WTC11 (cell line): ENCODE results near the gene STX18. TPM values are rescaled to one million over a fixed set of nuclear protein-coding genes. Genes with fewer than 3 reads are reported as not detected.

Experiments used
- ATAC-seq: fragments of 200-7000 bp; cut with Tn5 transposase; 2 replicates; pipeline ENCODE4 v1.10.0; 2021; ENCODE audit warnings: mild to moderate bottlenecking, moderate library complexity
- CTCF ChIA-PET: fragments of 300-600 bp; sonication (Branson Sonifier 250); formaldehyde crosslinking; loops from one replicate; lab custom pipeline; 2021; ENCODE audit warnings: antibody characterized with exemption; lab: Charles Lee
- POLR2A ChIA-PET: fragments of 350-600 bp; sonication (Branson Sonifier 250); formaldehyde crosslinking; loops from one replicate; lab custom pipeline; 2021; ENCODE audit warnings: antibody characterized with exemption; lab: Charles Lee
- DNase-seq: peaks from one replicate; pipeline ENCODE4 v3.0.0; 2021; ENCODE audit warnings: low spot score
- H3K27ac Mint-ChIP-seq: 2 replicates; pipeline ENCODE4 v1.8.0; 2021; ENCODE audit warnings: mixed read lengths
- H3K27me3 Mint-ChIP-seq: 2 replicates; pipeline ENCODE4 v1.8.0; 2021; ENCODE audit warnings: low read depth, mild to moderate bottlenecking, moderate library complexity, mixed read lengths
- H3K36me3 Mint-ChIP-seq: 2 replicates; pipeline ENCODE4 v1.8.0; 2021; ENCODE audit warnings: mixed read lengths
- H3K4me1 Mint-ChIP-seq: 2 replicates; pipeline ENCODE4 v1.8.0; 2022; ENCODE audit warnings: mixed read lengths
- H3K4me3 Mint-ChIP-seq: 2 replicates; pipeline ENCODE4 v1.8.0; 2021; ENCODE audit warnings: mild to moderate bottlenecking, moderate library complexity, mixed read lengths
- H3K9me3 Mint-ChIP-seq: 2 replicates; pipeline ENCODE4 v1.8.0; 2021; ENCODE audit warnings: mixed read lengths
- ATF6 ChIP-seq: sonication (generic); formaldehyde crosslinking; IDR thresholded peaks from 2 replicates; pipeline ENCODE4 v1.8.1; 2023; ENCODE audit warnings: mild to moderate bottlenecking, missing genetic modification reagents
- E2F4 ChIP-seq: sonication (generic); formaldehyde crosslinking; IDR thresholded peaks from 2 replicates; pipeline ENCODE4 v1.8.1; 2022; ENCODE audit warnings: low read depth, mild to moderate bottlenecking, moderate library complexity, missing genetic modification reagents, borderline replicate concordance
- ELF4 ChIP-seq: sonication (generic); formaldehyde crosslinking; IDR thresholded peaks from 2 replicates; pipeline ENCODE4 v1.8.1; 2022; ENCODE audit warnings: low read depth, mild to moderate bottlenecking, moderate library complexity, missing genetic modification reagents
- ESRRA ChIP-seq: sonication (generic); formaldehyde crosslinking; IDR thresholded peaks from 2 replicates; pipeline ENCODE4 v1.8.1; 2022; ENCODE audit warnings: mild to moderate bottlenecking, missing genetic modification reagents, borderline replicate concordance
- FOXP4 ChIP-seq: sonication (generic); formaldehyde crosslinking; IDR thresholded peaks from 2 replicates; pipeline ENCODE4 v1.8.0; 2022; ENCODE audit warnings: mild to moderate bottlenecking, missing genetic modification reagents
- GRHL2 ChIP-seq: fragments of 250-450 bp; sonication (Bioruptor Pico); IDR thresholded peaks from 2 replicates; pipeline ENCODE4 v1.8.0; 2022; ENCODE audit warnings: mild to moderate bottlenecking, moderate library complexity; ENCODE audit not compliant: insufficient replicate concordance, severe bottlenecking
- GTF2I ChIP-seq: fragments of 250-450 bp; sonication (Bioruptor Pico); conservative IDR thresholded peaks from 2 replicates; pipeline ENCODE4 v1.4.0; 2021; ENCODE audit warnings: mild to moderate bottlenecking
- HMGXB4 ChIP-seq: sonication (generic); formaldehyde crosslinking; IDR thresholded peaks from 2 replicates; pipeline ENCODE4 v1.8.1; 2023; ENCODE audit warnings: mild to moderate bottlenecking, moderate library complexity, missing genetic modification reagents
- IRF1 ChIP-seq: sonication (generic); formaldehyde crosslinking; IDR thresholded peaks from 2 replicates; pipeline ENCODE4 v1.8.0; 2023; ENCODE audit warnings: missing genetic modification reagents
- JAZF1 ChIP-seq: fragments of 250-450 bp; sonication (Bioruptor Pico); IDR thresholded peaks from 2 replicates; pipeline ENCODE4 v1.9.0; 2021; ENCODE audit warnings: moderate library complexity, mild to moderate bottlenecking, inconsistent platforms
- JUN ChIP-seq: sonication (generic); formaldehyde crosslinking; IDR thresholded peaks from 2 replicates; pipeline ENCODE4 v1.8.0; 2023; ENCODE audit warnings: mild to moderate bottlenecking, missing genetic modification reagents
- NFATC4 ChIP-seq: fragments of 250-450 bp; sonication (Bioruptor Pico); IDR thresholded peaks from 2 replicates; pipeline ENCODE4 v1.9.0; 2021; ENCODE audit warnings: mild to moderate bottlenecking
- OVOL2 ChIP-seq: fragments of 250-450 bp; sonication (Bioruptor Pico); IDR thresholded peaks from 2 replicates; pipeline ENCODE4 v1.9.0; 2021; ENCODE audit warnings: mild to moderate bottlenecking, borderline replicate concordance
- RELA ChIP-seq: sonication (generic); formaldehyde crosslinking; IDR thresholded peaks from 2 replicates; pipeline ENCODE4 v1.8.1; 2022; ENCODE audit warnings: missing genetic modification reagents, mild to moderate bottlenecking, borderline replicate concordance
- SMAD3 ChIP-seq: sonication (generic); formaldehyde crosslinking; IDR thresholded peaks from 2 replicates; pipeline ENCODE4 v1.8.0; 2022; ENCODE audit warnings: missing genetic modification reagents, mild to moderate bottlenecking, borderline replicate concordance
- SOX15 ChIP-seq: fragments of 250-450 bp; sonication (Bioruptor Pico); IDR thresholded peaks from 2 replicates; pipeline ENCODE4 v1.9.0; 2021; ENCODE audit warnings: mild to moderate bottlenecking
- TEAD1 ChIP-seq: sonication (generic); formaldehyde crosslinking; IDR thresholded peaks from 2 replicates; pipeline ENCODE4 v1.8.0; 2022; ENCODE audit warnings: mild to moderate bottlenecking, missing genetic modification reagents
- ZNF138 ChIP-seq: sonication (generic); formaldehyde crosslinking; conservative IDR thresholded peaks from 2 replicates; pipeline ENCODE4 v1.8.1; 2022; ENCODE audit warnings: mild to moderate bottlenecking, moderate library complexity, missing genetic modification reagents
- ZNF219 ChIP-seq: sonication (generic); formaldehyde crosslinking; IDR thresholded peaks from 2 replicates; pipeline ENCODE4 v1.8.0; 2023; ENCODE audit warnings: missing genetic modification reagents, mild to moderate bottlenecking, borderline replicate concordance
- ZNF532 ChIP-seq: fragments of 250-450 bp; sonication (Bioruptor Pico); IDR thresholded peaks from 2 replicates; pipeline ENCODE4 v1.9.0; 2021; ENCODE audit warnings: mild to moderate bottlenecking, borderline replicate concordance
- ZSCAN18 ChIP-seq: fragments of 250-450 bp; sonication (Bioruptor Pico); IDR thresholded peaks from 2 replicates; pipeline ENCODE4 v2.1.2; 2022; ENCODE audit warnings: mild to moderate bottlenecking, moderate library complexity
- total RNA-seq: library from RNA; stranded (reverse); gene quantifications from 3 replicates; pipeline ENCODE4 v1.2.3, GENCODE V29; 2021

The STX18 gene
- total RNA-seq, 1 experiment from 2014 or later, result 16.9 TPM

GRCh38 chr4:4534515-4535145 is 7.2 kb downstream of the STX18 start:
- no peaks in the 10 kb centered on the region for H3K9me3 Mint-ChIP-seq
- H3K36me3 Mint-ChIP-seq, result no peaks in the 10 kb centered on the region
- ChIA-PET POLR2A (no interaction called here), CTCF (no interaction called here)
- H3K4me3 Mint-ChIP-seq, result no peak overlapping the region
- no peak overlapping the region for H3K27ac Mint-ChIP-seq
- no peaks in the 10 kb centered on the region for H3K4me1 Mint-ChIP-seq
- DNase-seq, result no peak
- TF ChIP-seq NFATC4 (CRISPR knock-in tag), result no peak
- no peak for TF ChIP-seq FOXP4 (CRISPR knock-in tag)
- no peak for TF ChIP-seq JAZF1 (CRISPR knock-in tag)
- no peak for TF ChIP-seq ZNF219 (CRISPR knock-in tag)
- TF ChIP-seq GTF2I, result no peak
- TF ChIP-seq ZNF532 (CRISPR knock-in tag), result no peak
- TF ChIP-seq HMGXB4 (CRISPR knock-in tag), result no peak
- TF ChIP-seq JUN (CRISPR knock-in tag), result no peak
- no peak for TF ChIP-seq IRF1 (CRISPR knock-in tag)
- no peak for TF ChIP-seq ELF4 (CRISPR knock-in tag)
- H3K27me3 Mint-ChIP-seq, result no peaks in the 10 kb centered on the region
- ATAC-seq, result no peak

- ATAC-seq (no peak), DNase-seq (no peak)
- Mint-ChIP-seq H3K27me3 (no peaks in the 10 kb centered on the region), H3K9me3 (no peaks in the 10 kb centered on the region), H3K4me1 (peaks cover 3% of the 10 kb centered on the region; the same call in 1 of the 2 replicates), H3K4me3 (no peak overlapping the region), H3K27ac (no peak overlapping the region), H3K36me3 (no peaks in the 10 kb centered on the region)
- ChIA-PET CTCF (no interaction called here), POLR2A (no interaction called here)
- TF ChIP-seq E2F4 (CRISPR knock-in tag) (no peak), RELA (CRISPR knock-in tag) (no peak), ZSCAN18 (CRISPR knock-in tag) (no peak), ATF6 (no peak), GRHL2 (CRISPR knock-in tag) (no peak), SMAD3 (CRISPR knock-in tag) (no peak), OVOL2 (no peak), SOX15 (no peak), ESRRA (CRISPR knock-in tag) (no peak), TEAD1 (CRISPR knock-in tag) (no peak), ZNF138 (CRISPR knock-in tag) (no peak)
Measured at GRCh38 chr4:4533461-4534169, 8.2 kb downstream of the STX18 start.
